Urothelium cell line (cell line): Measurements from ENCODE around the gene UGT1A7.
"Not testable (repeated sequence)": the region's sequence is repeated elsewhere in the genome, so short reads cannot be mapped to it uniquely, and the experiment has no call there.

ENCODE experiments used
- DNase-seq: peaks from one replicate; pipeline ENCODE4 v3.0.0; 2011; ENCODE audit warnings: low spot score, mixed read lengths
- FAIRE-seq: peaks from 2 replicates; lab custom pipeline; 2011; peaks lifted over from hg19 to GRCh38; lab: Jason Lieb, UNC

Gene UGT1A7

DNA sequence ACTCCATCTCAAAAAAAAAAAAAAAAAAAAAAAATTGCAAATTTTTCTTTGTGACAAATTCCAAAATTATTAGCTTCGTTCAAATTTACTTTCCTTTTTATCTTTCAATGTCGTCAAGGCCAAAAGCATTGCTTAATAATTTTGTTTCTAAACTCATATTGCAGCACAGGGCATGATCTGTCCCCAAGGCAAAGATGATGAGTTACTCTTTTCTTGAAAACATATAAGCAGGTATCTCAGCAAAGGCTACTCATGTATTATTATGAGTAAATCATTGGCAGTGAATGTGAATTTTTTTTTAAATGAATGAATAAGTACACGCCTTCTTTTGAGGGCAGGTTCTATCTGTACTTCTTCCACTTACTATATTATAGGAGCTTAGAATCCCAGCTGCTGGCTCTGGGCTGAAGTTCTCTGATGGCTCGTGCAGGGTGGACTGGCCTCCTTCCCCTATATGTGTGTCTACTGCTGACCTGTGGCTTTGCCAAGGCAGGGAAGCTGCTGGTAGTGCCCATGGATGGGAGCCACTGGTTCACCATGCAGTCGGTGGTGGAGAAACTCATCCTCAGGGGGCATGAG lies at the start of gene UGT1A7:
UGT1A7 (plus strand) TSS at position 381 of the 579 bp plus-strand sequence; CDS start at position 418, 37 bp downstream.
- no peak for FAIRE-seq
- DNase-seq = no peak

DNA sequence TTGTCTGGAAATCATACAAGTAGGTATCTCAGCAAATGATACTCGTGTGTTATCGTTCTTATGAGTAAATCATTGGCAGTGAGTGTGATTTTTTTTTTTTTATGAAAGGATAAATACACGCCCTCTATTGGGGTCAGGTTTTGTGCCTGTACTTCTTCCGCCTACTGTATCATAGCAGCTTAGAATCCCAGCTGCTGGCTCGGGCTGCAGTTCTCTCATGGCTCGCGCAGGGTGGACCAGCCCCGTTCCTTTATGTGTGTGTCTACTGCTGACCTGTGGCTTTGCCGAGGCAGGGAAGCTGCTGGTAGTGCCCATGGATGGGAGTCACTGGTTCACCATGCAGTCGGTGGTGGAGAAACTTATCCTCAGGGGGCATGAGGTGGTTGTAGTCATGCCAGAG lies 45.4 kb upstream of the UGT1A7 start, which contains the start of gene UGT1A10:
UGT1A10 (plus strand) TSS at position 143 of the 400 bp plus-strand sequence; CDS start at position 218, 75 bp downstream.
- FAIRE-seq = peak; percentile 5

DNA sequence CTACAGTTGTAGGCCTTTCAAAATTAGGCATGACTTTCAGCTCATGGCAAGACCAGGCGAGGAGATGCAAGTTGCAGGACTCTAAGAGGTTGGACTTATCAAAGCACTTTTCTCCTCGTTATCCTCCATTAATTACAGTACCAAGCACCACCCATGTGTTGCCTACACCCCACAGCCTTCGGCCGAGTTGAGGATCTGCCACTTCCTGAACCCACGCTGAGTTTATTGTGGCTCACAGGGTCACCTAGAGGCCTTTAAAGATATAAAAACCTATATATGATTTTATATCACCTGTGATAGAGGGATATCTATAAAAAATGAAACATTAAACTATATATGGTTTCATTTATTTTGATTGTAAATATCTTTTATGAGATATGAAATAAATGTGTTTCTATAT lies 42.9 kb upstream of the UGT1A7 start:
- FAIRE-seq = no peak

More for the DNA sequence above, 45.4 kb upstream of the UGT1A7 start, which contains the start of gene UGT1A10:
- DNase-seq = not testable (repeated sequence)

GRCh38 chr2:233639860-233640259 lies 41.8 kb upstream of the UGT1A7 start:
- FAIRE-seq (no peak), DNase-seq (no peak)

More for the DNA sequence above, 42.9 kb upstream of the UGT1A7 start:
- DNase-seq = no peak

GRCh38 chr2:233643128-233643527 lies 38.6 kb upstream of the UGT1A7 start:
- FAIRE-seq (no peak), DNase-seq (peak; percentile 4)

DNA sequence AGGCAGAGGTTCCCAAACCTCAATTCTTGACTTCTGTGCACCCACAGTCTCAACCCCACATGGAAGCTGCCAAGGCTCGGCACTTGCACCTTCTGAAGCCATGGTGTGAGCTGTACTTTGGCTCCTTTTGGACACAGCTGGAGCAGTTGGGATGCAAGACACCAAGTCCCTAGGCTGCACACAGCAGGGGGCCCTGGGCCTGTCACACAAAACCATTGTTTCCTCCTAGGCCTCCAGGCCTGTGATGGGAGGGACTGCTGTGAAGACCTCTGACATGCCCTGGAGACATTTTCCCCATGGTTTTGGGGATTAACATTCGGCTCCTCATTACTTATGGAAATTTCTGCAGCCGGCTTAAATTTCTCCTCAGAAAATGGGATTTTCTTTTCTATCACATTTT lies 35.7 kb upstream of the UGT1A7 start:
- not testable (repeated sequence) for DNase-seq, FAIRE-seq

DNA sequence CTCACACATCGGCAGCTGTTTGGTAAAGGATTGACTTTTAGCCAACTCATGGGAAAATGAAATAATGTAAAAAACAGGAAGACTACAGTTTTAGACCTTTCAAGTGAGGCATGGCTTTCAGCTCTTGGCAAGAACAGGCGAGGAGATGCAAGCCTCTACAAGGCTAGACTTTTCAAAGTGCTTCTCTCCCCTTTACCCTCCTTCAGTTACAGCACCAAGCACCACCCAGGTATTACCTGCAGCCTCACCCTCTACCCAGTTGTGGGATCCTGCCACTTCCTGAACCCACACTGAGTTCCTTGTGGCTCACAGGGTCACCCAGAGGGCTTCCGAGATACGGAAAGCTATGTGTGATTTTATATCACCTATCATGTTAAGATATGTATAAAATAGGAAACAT lies 30.7 kb upstream of the UGT1A7 start:
- FAIRE-seq = no peak
- DNase-seq = no peak

- peak; percentile 67 for FAIRE-seq
- no peak for DNase-seq
These were observed 30.3 kb upstream of the UGT1A7 start for GRCh38 chr2:233651430-233651829.

GRCh38 chr2:233654501-233654900 lies 27.2 kb upstream of the UGT1A7 start:
- FAIRE-seq = no peak
- no peak for DNase-seq

DNA sequence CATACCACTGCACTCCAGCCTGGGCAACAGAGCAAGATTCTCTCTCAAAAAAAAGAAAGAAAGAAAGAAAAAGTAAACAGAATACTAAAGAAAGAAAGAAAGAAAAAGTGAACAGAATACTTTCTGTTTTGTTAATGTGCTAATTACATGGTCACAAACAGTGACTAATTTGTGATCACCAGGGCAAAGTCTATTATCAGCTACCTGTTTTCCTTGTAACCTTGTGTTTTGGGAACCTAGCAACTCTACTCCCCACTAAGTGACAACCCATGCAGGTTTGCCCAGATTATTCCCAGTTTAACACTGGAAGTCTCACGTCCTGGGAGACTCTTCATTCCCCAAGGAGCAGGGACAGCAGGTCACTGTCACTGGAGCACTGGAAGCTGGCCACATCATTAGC lies 26.7 kb upstream of the UGT1A7 start:
- no peak for FAIRE-seq
- DNase-seq = no peak

DNA sequence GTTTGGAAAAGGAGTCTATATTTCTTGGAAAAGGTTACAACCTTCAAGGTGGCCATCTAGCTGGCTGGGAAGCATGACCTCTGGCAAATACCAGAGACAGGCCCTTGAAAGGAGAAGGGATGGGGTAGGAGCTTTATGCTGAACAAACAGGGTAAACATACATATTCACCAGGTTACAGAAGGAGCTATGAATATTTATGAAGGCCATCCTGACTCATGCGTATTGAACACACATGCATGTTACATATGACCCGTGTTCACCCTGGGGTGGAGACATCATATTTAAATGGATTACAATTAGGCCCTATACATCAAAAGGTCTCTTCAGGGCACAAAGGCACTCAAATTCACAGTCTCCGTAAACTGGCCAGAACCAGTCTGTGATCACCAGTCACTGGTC lies 25.8 kb upstream of the UGT1A7 start:
- peak; percentile 98 for FAIRE-seq
- not testable (repeated sequence) for DNase-seq

GRCh38 chr2:233656443-233656842 lies 25.3 kb upstream of the UGT1A7 start:
- DNase-seq (no peak), FAIRE-seq (no peak)

DNA sequence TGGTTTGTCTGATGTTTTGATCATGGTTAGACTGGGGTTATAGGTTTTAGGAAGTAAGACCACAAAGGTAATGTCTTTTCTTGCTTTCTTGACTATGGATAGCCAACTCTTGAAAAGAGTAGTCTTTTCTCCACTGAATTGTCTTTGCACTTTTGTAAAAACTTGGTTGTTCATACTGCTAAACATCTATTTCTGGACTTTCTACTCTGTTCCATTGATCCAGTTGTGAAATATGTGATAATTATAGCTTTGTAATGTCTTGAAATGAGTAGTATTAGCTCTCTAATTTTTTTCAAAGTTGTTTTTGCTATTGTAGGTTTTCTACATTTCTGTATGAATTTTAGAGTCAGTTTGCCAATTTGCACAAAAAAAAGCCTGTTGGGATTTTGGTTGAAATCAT lies 23.1 kb upstream of the UGT1A7 start:
- DNase-seq = no peak
- FAIRE-seq = no peak

GRCh38 chr2:233663911-233664310 lies 17.8 kb upstream of the UGT1A7 start:
- DNase-seq (no peak), FAIRE-seq (no peak)

- DNase-seq (no peak), FAIRE-seq (no peak)
These were observed 13.0 kb upstream of the UGT1A7 start for GRCh38 chr2:233668605-233669260.

DNA sequence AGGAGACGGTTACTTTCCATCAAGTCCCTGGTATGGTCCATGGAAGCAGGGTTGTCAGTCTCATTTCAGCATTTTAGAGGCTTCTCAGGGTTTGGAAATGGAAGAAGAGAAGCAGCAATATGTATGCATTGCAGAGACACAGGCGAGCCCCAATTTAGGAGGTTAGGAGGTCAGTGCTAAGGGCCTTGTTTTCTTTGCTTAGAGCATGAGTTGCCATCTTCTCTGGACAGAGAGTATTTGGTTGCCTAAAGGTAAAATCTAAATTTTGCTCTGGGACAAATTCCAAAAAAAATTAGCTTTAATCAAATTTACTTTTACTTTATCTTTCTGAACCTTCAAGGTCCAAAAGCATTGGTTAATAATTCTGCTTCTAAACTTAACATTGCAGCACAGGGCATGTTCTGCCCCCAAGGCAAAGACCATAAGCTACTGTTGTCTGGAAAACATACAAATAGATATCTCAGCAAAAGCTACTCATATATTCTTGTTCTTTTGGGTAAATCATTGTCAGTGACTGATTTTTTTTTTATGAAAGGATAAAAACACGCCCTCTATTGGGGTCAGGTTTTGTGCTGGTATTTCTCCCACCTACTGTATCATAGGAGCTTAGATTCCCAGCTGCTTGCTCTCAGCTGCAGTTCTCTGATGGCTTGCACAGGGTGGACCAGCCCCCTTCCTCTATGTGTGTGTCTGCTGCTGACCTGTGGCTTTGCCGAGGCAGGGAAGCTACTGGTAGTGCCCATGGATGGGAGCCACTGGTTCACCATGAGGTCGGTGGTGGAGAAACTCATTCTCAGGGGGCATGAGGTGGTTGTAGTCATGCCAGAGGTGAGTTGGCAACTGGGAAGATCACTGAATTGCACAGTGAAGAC lies 10.2 kb upstream of the UGT1A7 start, which contains the start of gene UGT1A9:
UGT1A9 (plus strand) TSS at position 609 of the 872 bp plus-strand sequence; CDS start at position 646, 37 bp downstream.
- DNase-seq = no peak
- FAIRE-seq = no peak

DNA sequence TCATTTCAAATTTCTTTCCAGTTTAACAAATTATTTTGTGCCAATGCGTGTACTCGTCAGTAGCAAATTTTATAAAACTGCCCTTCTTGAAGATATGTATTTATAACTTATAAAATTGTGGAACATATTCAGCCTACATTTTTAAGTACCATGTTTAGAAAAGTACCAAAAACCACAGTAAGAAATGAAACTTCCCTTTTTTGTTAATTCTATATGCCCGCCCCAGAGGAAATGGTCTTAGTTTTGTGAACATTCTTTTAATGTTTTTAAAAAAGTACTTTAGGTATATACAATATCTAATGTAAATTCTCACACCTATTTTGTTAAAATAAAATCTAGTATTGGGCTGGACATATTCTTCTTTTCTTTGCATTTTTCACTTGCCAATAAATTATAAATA lies 8.8 kb upstream of the UGT1A7 start:
- DNase-seq (no peak), FAIRE-seq (no peak)

DNA sequence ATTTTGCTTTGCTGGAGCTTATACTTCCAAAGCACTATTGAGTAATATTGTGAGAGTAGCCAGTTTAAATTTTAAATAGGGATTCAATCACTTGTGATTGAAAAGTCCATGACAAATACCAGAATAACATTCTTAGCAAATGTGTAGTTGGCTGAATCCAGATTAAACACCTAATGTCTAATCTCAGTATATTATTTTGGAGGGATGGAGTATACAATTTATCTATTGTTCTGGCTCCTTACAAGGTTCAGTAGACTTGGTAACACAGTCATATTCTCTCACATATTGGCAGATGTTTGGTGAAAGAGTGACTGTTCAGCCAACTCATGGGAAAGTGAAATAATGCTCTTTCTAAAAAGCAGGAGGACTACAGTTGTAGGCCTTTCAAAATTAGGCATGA lies 7.8 kb upstream of the UGT1A7 start:
- DNase-seq (no peak), FAIRE-seq (no peak)

GRCh38 chr2:233674314-233674713 lies 7.4 kb upstream of the UGT1A7 start:
- DNase-seq (no peak), FAIRE-seq (no peak)

- no peak for DNase-seq
These were observed 6.7 kb upstream of the UGT1A7 start for GRCh38 chr2:233674995-233675394.

DNA sequence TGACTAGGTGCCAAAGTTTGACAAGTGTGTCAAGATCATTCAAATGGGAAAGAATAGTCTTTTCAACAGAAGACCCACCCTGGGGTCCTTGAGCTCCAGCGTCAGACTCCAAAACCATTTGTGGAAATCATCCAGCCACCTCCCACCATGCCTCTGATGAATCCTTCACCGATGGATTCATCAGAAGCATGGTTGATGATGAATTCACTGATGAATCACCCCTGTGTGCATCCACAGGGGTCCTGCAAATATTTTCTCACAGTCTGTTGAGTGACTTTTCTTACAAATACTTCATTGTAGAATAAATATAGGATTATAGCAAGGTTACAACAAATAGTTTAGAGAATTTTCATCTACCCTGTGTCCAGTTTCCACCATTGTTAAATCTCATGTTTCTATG lies 5.7 kb upstream of the UGT1A7 start:
- DNase-seq (no peak), FAIRE-seq (no peak)

More at GRCh38 chr2:233674995-233675394, 6.7 kb upstream of the UGT1A7 start:
- FAIRE-seq = no peak
